Amygdala (tissue), 56 donors: ENCODE data around the gene IGF2R.

Experiments
- DNase-seq, 56 donors: peaks; one replicate each; lab custom pipeline; 2025; lab: John Stamatoyannopoulos, UW

The IGF2R gene

GRCh38 chr6:160039441-160039840, 70.6 kb downstream of the IGF2R start:
- DNase-seq: no peak

GRCh38 chr6:160040055-160040454, 71.2 kb downstream of the IGF2R start:
- no peak for DNase-seq

GRCh38 chr6:160040527-160041264, 71.8 kb downstream of the IGF2R start:
- DNase-seq: no peak

GRCh38 chr6:160041608-160042007, 72.7 kb downstream of the IGF2R start:
- DNase-seq: peak in 9 of 56 donors; percentile 4 to 50 (median 14)

GRCh38 chr6:160042014-160042773, 73.3 kb downstream of the IGF2R start:
- no peak for DNase-seq

GRCh38 chr6:160042788-160043301, 74.0 kb downstream of the IGF2R start:
- no peak for DNase-seq

GRCh38 chr6:160043784-160044183, 74.9 kb downstream of the IGF2R start:
- no peak for DNase-seq

GRCh38 chr6:160044687-160045086, 75.8 kb downstream of the IGF2R start:
- no peak for DNase-seq

- no peak for DNase-seq
Measured at GRCh38 chr6:160048471-160048870, 79.6 kb downstream of the IGF2R start.

GRCh38 chr6:160049346-160049745, 80.5 kb downstream of the IGF2R start:
- no peak for DNase-seq

GRCh38 chr6:160050022-160050421, 81.1 kb downstream of the IGF2R start:
- no peak for DNase-seq

GRCh38 chr6:160051390-160051789, 82.5 kb downstream of the IGF2R start:
- DNase-seq: no peak

- no peak for DNase-seq
Measured at GRCh38 chr6:160054271-160054670, 85.4 kb downstream of the IGF2R start.

- no peak for DNase-seq
Measured at GRCh38 chr6:160054913-160055312, 86.0 kb downstream of the IGF2R start.

GRCh38 chr6:160055378-160055777, 86.5 kb downstream of the IGF2R start:
- no peak for DNase-seq

- no peak for DNase-seq
Measured at GRCh38 chr6:160055813-160056212, 86.9 kb downstream of the IGF2R start.

- DNase-seq: no peak
Measured at GRCh38 chr6:160057080-160057479, 88.2 kb downstream of the IGF2R start.

GRCh38 chr6:160058603-160059215, 89.8 kb downstream of the IGF2R start:
- no peak for DNase-seq

GRCh38 chr6:160060221-160060620, 91.3 kb downstream of the IGF2R start:
- DNase-seq: no peak

- no peak for DNase-seq
Measured at GRCh38 chr6:160060920-160061447, 92.1 kb downstream of the IGF2R start.

GRCh38 chr6:160063771-160064413, 95.0 kb downstream of the IGF2R start:
- no peak for DNase-seq
